Endothelial cell of umbilical vein (primary cell): ENCODE data around the gene JAM2. TPM values are rescaled to one million over a fixed set of nuclear protein-coding genes. Genes with fewer than 3 reads are reported as not detected.
A peak's percentile ranks its signal among the peaks of the same experiment; 100 is the strongest.

ENCODE experiments used
- Bru-seq: library from RNA; stranded (reverse); fragments of 400-500 nt; gene quantifications from one replicate; lab custom pipeline; 2021; lab: Mats Ljungman, UMichigan
- BruChase-seq, 2 experiments: library from RNA; stranded (reverse); fragments of 400-500 nt; gene quantifications; one replicate each; lab custom pipeline; 2021; lab: Mats Ljungman, UMichigan
- BruUV-seq: library from RNA; stranded (reverse); fragments of 400-500 nt; replicated peaks from 2 replicates; lab custom pipeline; 2021; lab: Mats Ljungman, UMichigan
- CTCF ChIA-PET: fragments of 300-600, 350-600 bp; sonication (Branson Sonifier 250); formaldehyde crosslinking; loops from one replicate; lab custom pipeline; 2021; ENCODE audit warnings: antibody characterized with exemption, inconsistent platforms; lab: Charles Lee
- POLR2A ChIA-PET: fragments of 300-600, 350-600 bp; sonication (Branson Sonifier 250); formaldehyde crosslinking; loops from one replicate; lab custom pipeline; 2021; ENCODE audit warnings: antibody characterized with exemption, inconsistent platforms; lab: Charles Lee
- DNase-seq: peaks from one replicate; pipeline ENCODE4 v3.0.0-alpha.2; 2011; ENCODE audit warnings: low read depth, low spot score
- FAIRE-seq: peaks from 2 replicates; lab custom pipeline; 2011; peaks lifted over from hg19 to GRCh38; lab: Jason Lieb, UNC
- H2AFZ ChIP-seq: 2 replicates; pipeline ENCODE4 v1.6.0; 2012; ENCODE audit warnings: low read depth, low read length, control low read depth, inconsistent platforms
- H3K27ac ChIP-seq: 2 replicates; pipeline ENCODE4 v1.5.1; 2011; ENCODE audit warnings: low read depth, mild to moderate bottlenecking, control low read depth, low read length, moderate library complexity; ENCODE audit not compliant: insufficient read depth
- H3K27me3 ChIP-seq, 2 experiments: 2 replicates each; pipeline versions ENCODE4 v1.6.0 to v1.6.1; 2011; ENCODE audit warnings: low read length in 2 of 2, mixed read lengths in 1 of 2; ENCODE audit not compliant: control insufficient read depth in 2 of 2, insufficient read depth in 2 of 2
- H3K36me3 ChIP-seq, 2 experiments: 2 replicates in 1 of 2; 3 replicates in 1 of 2; pipeline ENCODE4 v1.5.1; 2011; ENCODE audit warnings: low read length in 2 of 2, mild to moderate bottlenecking in 1 of 2, moderate library complexity in 1 of 2; ENCODE audit not compliant: control insufficient read depth in 2 of 2, insufficient read depth in 2 of 2; ENCODE audit errors: extremely low read depth in 1 of 2
- H3K4me1 ChIP-seq: 3 replicates; pipeline ENCODE4 v1.5.1; 2011; ENCODE audit warnings: mild to moderate bottlenecking, low read length; ENCODE audit not compliant: control insufficient read depth, insufficient read depth; ENCODE audit errors: extremely low read depth
- H3K4me2 ChIP-seq: 2 replicates; pipeline ENCODE4 v1.6.1; 2011; ENCODE audit warnings: low read length, control low read depth, mixed read lengths; ENCODE audit not compliant: insufficient read depth
- H3K4me3 ChIP-seq, 3 experiments: fragments of 200-600 bp in 1 of 3; sonication (generic), shearing (Covaris generic) in 1 of 3; replicated peaks in 1 of 3; 2 replicates each; pipeline ENCODE4 v1.5.1; 2011 to 2016; ENCODE audit warnings: control low read depth in 3 of 3, low read length in 3 of 3, mild to moderate bottlenecking in 2 of 3, inconsistent platforms in 1 of 3, low read depth in 1 of 3, moderate library complexity in 1 of 3; ENCODE audit not compliant: insufficient read depth in 1 of 3
- H3K79me2 ChIP-seq: 2 replicates; pipeline ENCODE4 v1.6.0; 2012; ENCODE audit warnings: low read length, inconsistent platforms; ENCODE audit not compliant: control insufficient read depth, insufficient read depth
- H3K9ac ChIP-seq: replicated peaks from 2 replicates; pipeline ENCODE3; 2011; ENCODE audit warnings: low read length, control low read depth; ENCODE audit not compliant: insufficient read depth; ENCODE audit errors: extremely low read depth
- H3K9me1 ChIP-seq: replicated peaks from 3 replicates; pipeline ENCODE4 v1.6.0; 2011; ENCODE audit warnings: mild to moderate bottlenecking, low read length; ENCODE audit not compliant: control insufficient read depth, insufficient read depth; ENCODE audit errors: extremely low read depth
- H3K9me3 ChIP-seq: replicated peaks from 2 replicates; pipeline ENCODE4 v1.5.1; 2012; ENCODE audit warnings: low read length, inconsistent platforms; ENCODE audit not compliant: control insufficient read depth, insufficient read depth
- H4K20me1 ChIP-seq: replicated peaks from 2 replicates; pipeline ENCODE3; 2011; ENCODE audit warnings: mild to moderate bottlenecking, low read length; ENCODE audit not compliant: control insufficient read depth, insufficient read depth; ENCODE audit errors: extremely low read depth
- EZH2 ChIP-seq: IDR thresholded peaks from 2 replicates; pipeline ENCODE4 v1.6.1; 2012; ENCODE audit warnings: borderline replicate concordance, low read depth, mild to moderate bottlenecking, moderate library complexity, low read length, inconsistent platforms; ENCODE audit not compliant: severe bottlenecking
- FOS ChIP-seq: IDR thresholded peaks from 2 replicates; pipeline ENCODE4 v1.6.1; 2011; ENCODE audit warnings: mild to moderate bottlenecking, low read length, moderate library complexity, borderline replicate concordance; ENCODE audit not compliant: insufficient read depth
- GATA2 ChIP-seq: IDR thresholded peaks from 2 replicates; pipeline ENCODE4 v1.7.0; 2011; ENCODE audit warnings: low read depth, mild to moderate bottlenecking, moderate library complexity, mixed read lengths, low read length; ENCODE audit not compliant: insufficient read length, insufficient read depth
- JUN ChIP-seq: IDR thresholded peaks from 2 replicates; pipeline ENCODE4 v1.6.1; 2011; ENCODE audit warnings: borderline replicate concordance, low read depth; ENCODE audit not compliant: insufficient read length, insufficient read depth
- MYC ChIP-seq: IDR thresholded peaks from one replicate; pipeline ENCODE4 v1.6.1; 2011; ENCODE audit warnings: mild to moderate bottlenecking, low read depth, low read length
- POLR2A ChIP-seq: IDR thresholded peaks from 2 replicates; pipeline ENCODE4 v1.6.1; 2012; ENCODE audit warnings: low read depth, mild to moderate bottlenecking, control low read depth, low read length
- POLR2AphosphoS5 ChIP-seq: IDR thresholded peaks from 2 replicates; pipeline ENCODE4 v1.6.1; 2012; ENCODE audit warnings: low read depth, mild to moderate bottlenecking, control low read depth, low read length, moderate library complexity; ENCODE audit not compliant: insufficient read depth
- dilution Hi-C: fragments of 300-500 bp; cut with MboI; formaldehyde crosslinking; loops from one replicate; pipeline ENCODE4 v1.15.0; 2019; ENCODE audit warnings: low sequenced_read_pairs; ENCODE audit not compliant: extremely low pct_ligation_motif_present
- intact Hi-C: fragments of 100-400 bp; cut with micrococcal nuclease; formaldehyde crosslinking; loops from one replicate; pipeline ENCODE4 v1.10.0; 2022
- long read RNA-seq: library from polyadenylated mRNA; stranded (forward); transcript quantifications from one replicate; pipeline ENCODE4 v2.0.0, GENCODE V29; 2021
- polyA minus RNA-seq, 3 experiments: library from RNA; depleted of rRNA, polyadenylated mRNA; stranded (reverse); fragments of >200 nt; gene quantifications; 1 replicate in 1 of 3; 2 replicates in 2 of 3; pipeline ENCODE4 v1.2.3, GENCODE V29; 2011
- polyA plus RNA-seq, 4 experiments: library from polyadenylated mRNA; depleted of rRNA in 3 of 4; stranded (reverse) in 3 of 4; unstranded in 1 of 4; fragments of >200 nt; gene quantifications; 2 replicates each; pipeline versions ENCODE4 v1.2.1 to v1.2.3, GENCODE V29; 2011 to 2012; ENCODE audit warnings: missing spikeins in 1 of 4
- total RNA-seq: library from RNA; stranded (reverse); gene quantifications from 2 replicates; pipeline ENCODE4 v1.2.3, GENCODE V29; 2021
- TF ChIP-seq, protein P1 (sequence below): IDR thresholded peaks from 2 replicates; pipeline ENCODE4 v1.6.1; 2011; ENCODE audit not compliant: insufficient read depth, insufficient read length
- TF ChIP-seq, protein P2 (sequence below), 2 donors: IDR thresholded peaks; 1 replicate in 1 of 2; 2 replicates in 1 of 2; pipeline ENCODE4 v1.5.1; 2011; ENCODE audit warnings: low read length in 2 of 2, mild to moderate bottlenecking in 2 of 2, moderate library complexity in 2 of 2, control low read depth in 1 of 2, inconsistent platforms in 1 of 2, low read depth in 1 of 2; ENCODE audit not compliant: insufficient read depth in 1 of 2; ENCODE audit errors: extremely low read depth in 1 of 2

Gene JAM2, protein sequence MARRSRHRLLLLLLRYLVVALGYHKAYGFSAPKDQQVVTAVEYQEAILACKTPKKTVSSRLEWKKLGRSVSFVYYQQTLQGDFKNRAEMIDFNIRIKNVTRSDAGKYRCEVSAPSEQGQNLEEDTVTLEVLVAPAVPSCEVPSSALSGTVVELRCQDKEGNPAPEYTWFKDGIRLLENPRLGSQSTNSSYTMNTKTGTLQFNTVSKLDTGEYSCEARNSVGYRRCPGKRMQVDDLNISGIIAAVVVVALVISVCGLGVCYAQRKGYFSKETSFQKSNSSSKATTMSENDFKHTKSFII
- total RNA-seq (0.20 and 1.1 TPM in 2 replicates), polyA plus RNA-seq (0.14 and 0.29 TPM in 2 replicates), polyA minus RNA-seq (0.22 and 0.79 TPM in 2 replicates), Bru-seq, nascent RNA (percentile 16 among the genes with signal in this experiment), BruChase-seq, experiment 1, labeled RNA remaining after a 6-hour chase (percentile 19 among the genes with signal in this experiment), BruChase-seq, experiment 2, labeled RNA remaining after a 2-hour chase (percentile 20 among the genes with signal in this experiment)
- 0.25 and 0.41 TPM in 2 replicates for polyA plus RNA-seq (2011; cell fraction: cytosol; rRNA removed)
- 0.08 and 0.50 TPM in 2 replicates for polyA plus RNA-seq (2011; cell fraction: nucleus; rRNA removed)
- polyA plus RNA-seq (2012): 0.11 and 0.15 TPM in 2 replicates
- not detected for polyA minus RNA-seq (2011; cell fraction: cytosol; rRNA and poly(A)+ RNA removed)
- polyA minus RNA-seq (2011; cell fraction: nucleus; rRNA and poly(A)+ RNA removed): 0.48 TPM in 2 replicates
- long read RNA-seq: 0 reads

- dilution Hi-C loops: no loop called here
- peak; percentile 10 for DNase-seq
- H2AFZ ChIP-seq: peak within 1 kb of the TSS; percentile 83
- peak within 1 kb of the TSS; percentile 13 for H3K9ac ChIP-seq
- peak; percentile 28 for FAIRE-seq
- peaks cover 12% of the 10 kb centered on the region for H3K4me1 ChIP-seq
- no peaks in the 10 kb centered on the region for H4K20me1 ChIP-seq
- no peaks in the 10 kb centered on the region for H3K79me2 ChIP-seq
- intact Hi-C loops: loop anchor here (1.0 kb wide), 1 partner anchor 31 kb away; no protein-coding TSS in a partner anchor
- H3K36me3 ChIP-seq: no peaks in the 10 kb centered on the region
- H3K27me3 ChIP-seq: peaks cover 16 to 38% of the 10 kb centered on the region in 2 experiments
- H3K9me3 ChIP-seq: no peaks in the 10 kb centered on the region
- H3K4me3 ChIP-seq: peak within 1 kb of the TSS; percentile 31 to 59 (median 59)
- ChIA-PET POLR2A (no interaction called here), CTCF (no interaction called here)
- H3K9me1 ChIP-seq: no peaks in the 10 kb centered on the region
- no peak within 1 kb of the TSS for H3K27ac ChIP-seq
- no TSS peak for BruUV-seq
- H3K4me2 ChIP-seq: peak within 1 kb of the TSS; percentile 83
- no peak for TF ChIP-seq FOS
- TF ChIP-seq POLR2A: no peak
- TF ChIP-seq EZH2: no peak
- TF ChIP-seq MYC: no peak
- TF ChIP-seq POLR2AphosphoS5: no peak
- TF ChIP-seq, protein P1, sequence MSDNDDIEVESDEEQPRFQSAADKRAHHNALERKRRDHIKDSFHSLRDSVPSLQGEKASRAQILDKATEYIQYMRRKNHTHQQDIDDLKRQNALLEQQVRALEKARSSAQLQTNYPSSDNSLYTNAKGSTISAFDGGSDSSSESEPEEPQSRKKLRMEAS: no peak
- TF ChIP-seq, protein P2, sequence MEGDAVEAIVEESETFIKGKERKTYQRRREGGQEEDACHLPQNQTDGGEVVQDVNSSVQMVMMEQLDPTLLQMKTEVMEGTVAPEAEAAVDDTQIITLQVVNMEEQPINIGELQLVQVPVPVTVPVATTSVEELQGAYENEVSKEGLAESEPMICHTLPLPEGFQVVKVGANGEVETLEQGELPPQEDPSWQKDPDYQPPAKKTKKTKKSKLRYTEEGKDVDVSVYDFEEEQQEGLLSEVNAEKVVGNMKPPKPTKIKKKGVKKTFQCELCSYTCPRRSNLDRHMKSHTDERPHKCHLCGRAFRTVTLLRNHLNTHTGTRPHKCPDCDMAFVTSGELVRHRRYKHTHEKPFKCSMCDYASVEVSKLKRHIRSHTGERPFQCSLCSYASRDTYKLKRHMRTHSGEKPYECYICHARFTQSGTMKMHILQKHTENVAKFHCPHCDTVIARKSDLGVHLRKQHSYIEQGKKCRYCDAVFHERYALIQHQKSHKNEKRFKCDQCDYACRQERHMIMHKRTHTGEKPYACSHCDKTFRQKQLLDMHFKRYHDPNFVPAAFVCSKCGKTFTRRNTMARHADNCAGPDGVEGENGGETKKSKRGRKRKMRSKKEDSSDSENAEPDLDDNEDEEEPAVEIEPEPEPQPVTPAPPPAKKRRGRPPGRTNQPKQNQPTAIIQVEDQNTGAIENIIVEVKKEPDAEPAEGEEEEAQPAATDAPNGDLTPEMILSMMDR (IDR thresholded peaks at IDR 0.05; ENCODE audit: extremely low read depth in 1 of 2, insufficient read depth in 1 of 2, low read depth in 1 of 2, low read length in 2 of 2): no peak
- TF ChIP-seq JUN: no peak
- TF ChIP-seq GATA2: no peak
These were observed at the start of gene JAM2 for GRCh38 chr21:25638660-25639550. JAM2 (plus strand) TSS chr21:25639258; CDS start chr21:25639822, 564 bp downstream.
